T-helper 1 cell treated with Interleukin-12 subunit alpha and Interleukin-12 subunit beta and Interleukin-4 antibody, amounts not matched to agents 30 ng/mL and 1 ng/mL, for 36 hours (primary cell): ENCODE measurements around the gene GOLT1B. TPM values are rescaled to one million over a fixed set of nuclear protein-coding genes. Genes with fewer than 3 reads are reported as not detected.

Experiments
- intact Hi-C: fragments of 100-400 bp; cut with micrococcal nuclease; formaldehyde crosslinking; loops from one replicate; pipeline ENCODE4 v1.15.1; 2024
- total RNA-seq: library from RNA; stranded (reverse); gene quantifications from 2 replicates; pipeline ENCODE4 v1.2.3, GENCODE V29; 2022

Gene GOLT1B
- total RNA-seq, 1 donor from 2014 or later: 48.9 TPM

- intact Hi-C loops: no loop called here
These were observed 16.9 kb downstream of the GOLT1B start for GRCh38 chr12:21518451-21518850.

GRCh38 chr12:21521541-21521940 is 20.0 kb downstream of the GOLT1B start:
- intact Hi-C loops: no loop called here

GRCh38 chr12:21523148-21523547 is 21.6 kb downstream of the GOLT1B start:
- intact Hi-C loops: no loop called here

- intact Hi-C loops: loop anchor here (2.0 kb wide), 1 partner anchor 69 kb away; no protein-coding TSS in a partner anchor
These were observed 24.5 kb downstream of the GOLT1B start, which contains the start of gene SPX for GRCh38 chr12:21526053-21526452. Gene SPX, plus strand, starts transcription at chr12:21526296. Its CDS starts 177 bp downstream, at chr12:21526473.

GRCh38 chr12:21526721-21527345 is 25.2 kb downstream of the GOLT1B start:
- intact Hi-C loops: loop anchor here (1.0 to 2.0 kb wide), 3 partner anchors 17 to 153 kb away; no protein-coding TSS in a partner anchor

- intact Hi-C loops: loop anchor here (1.0 to 2.0 kb wide), 3 partner anchors 17 to 153 kb away; no protein-coding TSS in a partner anchor
These were observed 26.0 kb downstream of the GOLT1B start for GRCh38 chr12:21527451-21528180.

GRCh38 chr12:21528953-21529352 is 27.4 kb downstream of the GOLT1B start:
- intact Hi-C loops: no loop called here

GRCh38 chr12:21529456-21529855 is 27.9 kb downstream of the GOLT1B start:
- intact Hi-C loops: no loop called here

- intact Hi-C loops: no loop called here
These were observed 36.6 kb downstream of the GOLT1B start for GRCh38 chr12:21538061-21538653.

- intact Hi-C loops: no loop called here
These were observed 38.2 kb downstream of the GOLT1B start for GRCh38 chr12:21539797-21540196.

- intact Hi-C loops: no loop called here
These were observed 40.2 kb downstream of the GOLT1B start for GRCh38 chr12:21541773-21542172.

- intact Hi-C loops: no loop called here
These were observed 40.8 kb downstream of the GOLT1B start for GRCh38 chr12:21542403-21542802.

- intact Hi-C loops: no loop called here
These were observed 41.6 kb downstream of the GOLT1B start for GRCh38 chr12:21543151-21543550.

- intact Hi-C loops: no loop called here
These were observed 44.0 kb downstream of the GOLT1B start for GRCh38 chr12:21545557-21545956.

GRCh38 chr12:21546716-21547115 is 45.1 kb downstream of the GOLT1B start:
- intact Hi-C loops: no loop called here

GRCh38 chr12:21547437-21547836 is 45.8 kb downstream of the GOLT1B start:
- intact Hi-C loops: no loop called here

GRCh38 chr12:21551841-21552465 is 50.4 kb downstream of the GOLT1B start:
- intact Hi-C loops: no loop called here

- intact Hi-C loops: no loop called here
These were observed 51.2 kb downstream of the GOLT1B start for GRCh38 chr12:21552635-21553328.

- intact Hi-C loops: no loop called here
These were observed 51.7 kb downstream of the GOLT1B start for GRCh38 chr12:21553329-21553675.

- intact Hi-C loops: no loop called here
These were observed 56.6 kb downstream of the GOLT1B start for GRCh38 chr12:21558100-21558679.
